Activated CD4-positive, alpha-beta memory T cell treated with anti-CD3 and anti-CD28 coated beads, Interleukin-2, amount 10 ng/mL, durations not matched to agents 7 days and 5 days (primary cell): ENCODE results near the gene DNAH3. TPM values are rescaled to one million over a fixed set of nuclear protein-coding genes. Genes with fewer than 3 reads are reported as not detected.
"Not testable (repeated sequence)": the region's sequence is repeated elsewhere in the genome, so short reads cannot be mapped to it uniquely, and the experiment has no call there.

ENCODE experiments used
- CTCF ChIA-PET: fragments of 350-600 bp; sonication (Branson Sonifier 250); formaldehyde crosslinking; loops from one replicate; lab custom pipeline; 2021; ENCODE audit warnings: antibody characterized with exemption, inconsistent platforms; lab: Charles Lee
- POLR2A ChIA-PET: fragments of 350-600 bp; sonication (Branson Sonifier 250); formaldehyde crosslinking; loops from one replicate; lab custom pipeline; 2021; ENCODE audit warnings: antibody characterized with exemption; lab: Charles Lee
- DNase-seq: peaks from one replicate; pipeline ENCODE4 v3.0.0-alpha.2; 2020
- H3K27ac Mint-ChIP-seq: one replicate; pipeline ENCODE4 v1.8.0; 2021; ENCODE audit warnings: mild to moderate bottlenecking, mixed read lengths
- H3K27me3 Mint-ChIP-seq: one replicate; pipeline ENCODE4 v1.8.0; 2021; ENCODE audit warnings: mixed read lengths
- H3K36me3 Mint-ChIP-seq: one replicate; pipeline ENCODE4 v1.8.0; 2021; ENCODE audit warnings: low read depth, mixed read lengths
- H3K4me1 Mint-ChIP-seq: one replicate; pipeline ENCODE4 v1.8.0; 2021; ENCODE audit warnings: mixed read lengths
- H3K4me3 Mint-ChIP-seq: one replicate; pipeline ENCODE4 v1.8.0; 2021; ENCODE audit warnings: mild to moderate bottlenecking, mixed read lengths
- H3K9me3 Mint-ChIP-seq: one replicate; pipeline ENCODE4 v1.8.0; 2021; ENCODE audit warnings: mixed read lengths
- total RNA-seq, 2 experiments: library from RNA; stranded (reverse); gene quantifications; one replicate each; pipeline ENCODE4 v1.2.3, GENCODE V29; 2021

DNAH3 gene
- total RNA-seq, 2 experiments from 2014 or later: 0.03 to 0.05 TPM

DNA sequence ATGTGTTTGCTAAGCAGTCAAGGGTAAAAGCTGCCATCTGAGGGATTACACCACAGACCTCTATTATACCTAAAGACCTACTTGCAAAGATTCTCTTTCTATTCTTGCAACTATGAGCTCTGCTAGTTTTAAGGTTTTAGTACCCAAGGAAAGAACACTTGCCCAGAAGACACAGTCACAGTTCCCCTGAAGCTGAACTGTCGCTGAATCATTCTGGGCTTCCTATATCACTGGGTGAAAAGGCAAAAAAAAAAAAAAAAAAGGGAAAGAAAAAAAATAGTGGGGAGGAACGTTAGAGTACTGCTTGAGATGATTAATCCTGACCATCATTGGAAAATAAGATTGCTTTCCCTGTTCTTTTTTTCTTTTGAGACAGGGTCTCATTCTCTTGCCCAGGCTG is 212.2 kb downstream of the DNAH3 start:
- H3K27ac Mint-ChIP-seq: peak overlapping the region; percentile 72
- POLR2A ChIA-PET: interaction anchor here (0.6 to 1.5 kb wide), 6 partner anchors 14 to 64 kb away, joined by 3 to 11 read pairs (median 5); partner anchors contain the start of gene DCUN1D3

DNA sequence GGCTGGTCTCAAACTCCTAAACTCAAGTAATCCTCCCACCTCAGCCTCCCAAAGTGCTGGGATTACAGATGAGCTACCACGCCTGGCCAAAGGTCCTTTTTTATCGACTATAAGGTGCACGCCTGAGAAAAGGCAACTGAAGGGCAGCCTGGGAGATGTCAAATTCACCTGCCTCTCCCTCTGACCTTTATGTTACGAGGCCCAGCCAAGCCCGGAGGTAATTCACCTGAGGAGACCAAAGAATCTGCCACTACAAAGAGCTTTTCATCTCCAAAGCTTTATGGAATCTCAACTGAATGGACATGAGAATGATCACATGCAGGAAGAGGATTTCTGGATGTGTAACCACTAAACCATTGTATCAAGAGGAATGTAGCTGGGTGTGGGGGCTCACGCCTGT is 212.9 kb downstream of the DNAH3 start:
- H3K4me3 Mint-ChIP-seq: no peak overlapping the region
- H3K27me3 Mint-ChIP-seq: no peaks in the 10 kb centered on the region
- ChIA-PET CTCF (interaction anchor here (0.9 to 1.6 kb wide), 3 partner anchors 27 to 63 kb away, joined by 3 to 8 read pairs (median 7); partner anchors contain the start of gene DCUN1D3), POLR2A (interaction anchor here (0.6 to 1.5 kb wide), 6 partner anchors 15 to 38 kb away, joined by 3 to 11 read pairs (median 4); partner anchors contain the start of gene DCUN1D3)
- H3K27ac Mint-ChIP-seq: peak overlapping the region; percentile 72
- no peaks in the 10 kb centered on the region for H3K9me3 Mint-ChIP-seq
- H3K4me1 Mint-ChIP-seq: peaks cover 42% of the 10 kb centered on the region
- no peak for DNase-seq
- H3K36me3 Mint-ChIP-seq: no peaks in the 10 kb centered on the region

More for the DNA sequence above, 212.2 kb downstream of the DNAH3 start:
- Mint-ChIP-seq H3K9me3 (no peaks in the 10 kb centered on the region), H3K4me3 (no peak overlapping the region), H3K27me3 (no peaks in the 10 kb centered on the region), H3K36me3 (no peaks in the 10 kb centered on the region), H3K4me1 (peaks cover 49% of the 10 kb centered on the region)
- CTCF ChIA-PET: interaction anchor here (0.7 to 1.6 kb wide), 4 partner anchors 28 to 84 kb away, joined by 3 to 8 read pairs (median 5); partner anchors contain the start of gene DCUN1D3
- no peak for DNase-seq

DNA sequence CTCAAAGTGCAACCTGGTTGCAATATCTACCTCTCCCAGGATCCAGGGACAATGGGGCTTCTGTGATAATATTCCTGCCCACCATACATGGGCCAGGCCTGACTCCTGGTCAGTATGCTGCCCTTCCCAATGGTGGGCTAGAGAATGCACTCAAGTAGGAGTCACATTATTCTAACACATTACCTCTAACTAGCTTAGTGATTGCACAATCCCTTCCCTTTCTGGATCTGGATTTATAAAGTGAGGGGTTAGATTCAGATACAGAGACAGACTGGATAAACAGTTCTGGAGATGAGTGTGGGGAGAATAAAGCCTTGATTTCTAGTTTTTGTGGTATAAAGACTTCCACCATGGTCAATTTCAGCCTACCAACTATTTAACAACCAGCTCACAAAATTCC is 217.1 kb downstream of the DNAH3 start:
- H3K4me1 Mint-ChIP-seq: peaks cover 11% of the 10 kb centered on the region
- peaks cover 3% of the 10 kb centered on the region for H3K36me3 Mint-ChIP-seq
- no peak overlapping the region for H3K27ac Mint-ChIP-seq
- POLR2A ChIA-PET: interaction anchor here (1.3 kb wide), 1 partner anchor 33 kb away, joined by 3 read pairs; the partner anchor contains the start of genes DCUN1D3 and LYRM1
- no peaks in the 10 kb centered on the region for H3K27me3 Mint-ChIP-seq
- CTCF ChIA-PET: no interaction called here
- H3K4me3 Mint-ChIP-seq: no peak overlapping the region
- no peaks in the 10 kb centered on the region for H3K9me3 Mint-ChIP-seq
- no peak for DNase-seq

- H3K27ac Mint-ChIP-seq: no peak overlapping the region
- DNase-seq: no peak
- CTCF ChIA-PET: interaction anchor here (1.2 kb wide), 1 partner anchor 9 kb away, joined by 3 read pairs; no protein-coding TSS in a partner anchor
- H3K9me3 Mint-ChIP-seq: no peaks in the 10 kb centered on the region
- no peak overlapping the region for H3K4me3 Mint-ChIP-seq
- no peaks in the 10 kb centered on the region for H3K27me3 Mint-ChIP-seq
- H3K36me3 Mint-ChIP-seq: peaks cover 12% of the 10 kb centered on the region
- no peaks in the 10 kb centered on the region for H3K4me1 Mint-ChIP-seq
- POLR2A ChIA-PET: interaction anchor here (1.1 kb wide), 1 partner anchor 13 kb away, joined by 3 read pairs; no protein-coding TSS in a partner anchor
Observed at GRCh38 chr16:20931066-20931600, 219.5 kb downstream of the DNAH3 start.

DNA sequence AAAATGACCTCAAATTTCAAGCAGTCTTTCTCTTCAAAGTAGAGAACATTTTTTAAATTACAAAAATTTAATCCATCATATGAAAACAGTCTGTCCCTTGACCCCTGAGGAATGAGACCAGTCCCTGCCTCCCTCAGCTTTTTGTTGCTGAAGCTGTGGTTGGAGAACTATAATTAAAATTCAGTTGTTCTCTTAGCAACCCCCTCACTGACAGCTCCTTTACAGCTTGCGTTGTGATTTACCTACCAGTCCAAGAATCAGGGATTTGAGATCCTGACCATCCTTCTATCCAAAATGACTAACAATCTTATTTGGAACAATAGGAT is 220.3 kb downstream of the DNAH3 start:
- Mint-ChIP-seq H3K4me1 (no peaks in the 10 kb centered on the region), H3K27me3 (no peaks in the 10 kb centered on the region), H3K27ac (no peak overlapping the region), H3K9me3 (no peaks in the 10 kb centered on the region), H3K4me3 (no peak overlapping the region), H3K36me3 (peaks cover 20% of the 10 kb centered on the region)
- ChIA-PET CTCF (no interaction called here), POLR2A (interaction anchor here (1.1 kb wide), 1 partner anchor 12 kb away, joined by 3 read pairs; no protein-coding TSS in a partner anchor)
- no peak for DNase-seq

DNA sequence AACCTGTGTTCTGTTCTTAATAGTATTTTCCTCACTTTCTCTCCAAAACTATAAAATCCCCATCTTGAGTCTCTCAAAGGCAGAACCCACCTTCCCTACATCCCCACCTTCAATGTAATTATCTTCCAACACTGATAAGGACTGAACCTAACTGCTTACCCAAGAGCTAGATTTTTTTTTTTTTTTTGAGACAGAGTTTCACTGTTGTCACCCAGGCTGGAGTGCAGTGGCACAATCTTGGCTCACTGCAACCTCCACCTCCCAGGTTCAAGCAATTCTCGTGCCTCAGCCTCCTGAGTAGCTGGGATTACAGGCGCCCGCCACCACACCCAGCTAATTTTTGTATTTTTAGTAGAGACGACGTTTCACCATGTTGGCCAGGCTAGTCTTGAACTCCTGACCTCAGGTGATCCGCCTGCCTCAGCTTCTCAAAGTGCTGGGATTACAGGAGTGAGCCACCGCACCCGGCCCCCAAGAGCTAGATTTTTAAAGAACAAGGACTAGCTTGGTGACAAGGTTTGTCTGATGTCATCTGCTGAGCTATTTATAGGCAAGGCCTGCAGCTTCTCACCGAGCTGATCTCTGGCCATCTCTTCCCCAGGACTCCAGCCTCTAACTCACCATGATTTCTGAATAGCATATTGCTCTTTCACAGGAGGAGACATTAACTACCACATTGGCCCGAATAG is 220.8 kb downstream of the DNAH3 start:
- H3K27ac Mint-ChIP-seq, POLR2A ChIA-PET, H3K4me1 Mint-ChIP-seq, H3K9me3 Mint-ChIP-seq, CTCF ChIA-PET, H3K4me3 Mint-ChIP-seq, DNase-seq, H3K27me3 Mint-ChIP-seq: not testable (repeated sequence)
- H3K36me3 Mint-ChIP-seq: peaks cover 22% of the 10 kb centered on the region

GRCh38 chr16:20928774-20929411 is 221.8 kb downstream of the DNAH3 start:
- H3K36me3 Mint-ChIP-seq: peaks cover 30% of the 10 kb centered on the region
- H3K27me3 Mint-ChIP-seq: no peaks in the 10 kb centered on the region
- H3K27ac Mint-ChIP-seq: no peak overlapping the region
- ChIA-PET CTCF (no interaction called here), POLR2A (interaction anchor here (0.5 kb wide), 1 partner anchor 36 kb away, joined by 3 read pairs; no protein-coding TSS in a partner anchor)
- no peak overlapping the region for H3K4me3 Mint-ChIP-seq
- no peaks in the 10 kb centered on the region for H3K9me3 Mint-ChIP-seq
- DNase-seq: no peak
- H3K4me1 Mint-ChIP-seq: no peaks in the 10 kb centered on the region

- CTCF ChIA-PET: no interaction called here
- H3K4me1 Mint-ChIP-seq: peaks cover 1% of the 10 kb centered on the region
- no peaks in the 10 kb centered on the region for H3K9me3 Mint-ChIP-seq
- H3K4me3 Mint-ChIP-seq: no peak overlapping the region
- H3K27ac Mint-ChIP-seq: no peak overlapping the region
- no peaks in the 10 kb centered on the region for H3K27me3 Mint-ChIP-seq
- POLR2A ChIA-PET: no interaction called here
- no peak for DNase-seq
- H3K36me3 Mint-ChIP-seq: peaks cover 41% of the 10 kb centered on the region
Observed at GRCh38 chr16:20925751-20926150, 224.9 kb downstream of the DNAH3 start.

DNA sequence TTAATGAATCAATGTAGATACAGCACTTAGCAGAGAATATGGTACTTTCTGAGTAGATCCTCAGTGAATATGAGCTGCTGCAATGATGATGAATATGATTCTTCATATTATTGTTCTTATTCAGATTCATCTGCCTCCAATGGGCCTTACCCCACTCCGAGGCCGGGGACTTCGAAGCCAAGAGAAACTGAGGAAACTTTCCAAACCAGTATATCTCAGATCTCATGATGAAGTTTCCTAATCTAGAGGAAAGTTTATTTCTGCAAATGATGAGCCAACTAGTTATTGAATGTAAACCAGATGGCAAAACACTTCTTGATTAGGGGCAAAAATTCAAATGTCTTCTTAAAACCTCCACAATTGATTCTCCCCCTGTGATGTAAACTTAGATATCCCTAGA is 226.8 kb downstream of the DNAH3 start:
- CTCF ChIA-PET: no interaction called here
- POLR2A ChIA-PET: no interaction called here

GRCh38 chr16:20920799-20921198 is 229.8 kb downstream of the DNAH3 start:
- ChIA-PET CTCF (interaction anchor here (0.7 kb wide), 1 partner anchor 10 kb away, joined by 3 read pairs; no protein-coding TSS in a partner anchor), POLR2A (interaction anchor here (0.6 to 2.4 kb wide), 3 partner anchors 18 to 115 kb away, joined by 3 to 10 read pairs (median 4); partner anchors contain the start of genes ERI2 and REXO5)
- DNase-seq: no peak
- Mint-ChIP-seq H3K27me3 (no peaks in the 10 kb centered on the region), H3K36me3 (peaks cover 65% of the 10 kb centered on the region), H3K9me3 (peaks cover 2% of the 10 kb centered on the region), H3K4me3 (no peak overlapping the region), H3K27ac (no peak overlapping the region), H3K4me1 (peaks cover 28% of the 10 kb centered on the region)

More for the DNA sequence above, 226.8 kb downstream of the DNAH3 start:
- H3K4me3 Mint-ChIP-seq: no peak overlapping the region
- no peak overlapping the region for H3K27ac Mint-ChIP-seq
- H3K4me1 Mint-ChIP-seq: peaks cover 9% of the 10 kb centered on the region
- DNase-seq: no peak
- H3K36me3 Mint-ChIP-seq: peaks cover 53% of the 10 kb centered on the region
- H3K27me3 Mint-ChIP-seq: no peaks in the 10 kb centered on the region
- no peaks in the 10 kb centered on the region for H3K9me3 Mint-ChIP-seq

DNA sequence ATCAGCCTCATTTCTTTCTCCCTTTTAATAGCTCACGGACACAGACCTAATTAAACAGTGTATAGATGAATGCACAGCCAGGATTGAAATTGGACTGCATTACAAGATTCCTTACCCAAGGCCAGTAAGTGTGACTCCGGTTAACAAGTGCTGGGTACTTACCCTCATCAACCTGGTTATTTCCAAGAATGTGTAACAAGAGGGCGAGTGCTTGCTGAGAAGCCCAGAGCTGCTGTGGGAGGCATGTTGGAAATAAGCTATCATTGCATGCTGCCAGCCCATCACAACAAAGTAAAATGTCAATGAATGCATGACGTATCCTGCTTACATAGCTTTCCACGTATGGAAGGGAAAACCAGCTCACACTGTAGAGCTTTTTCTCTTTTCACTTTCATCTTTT is 230.6 kb downstream of the DNAH3 start:
- CTCF ChIA-PET: interaction anchor here (0.7 to 2.1 kb wide), 2 partner anchors 9 to 46 kb away, joined by 3 to 6 read pairs; no protein-coding TSS in a partner anchor
- peaks cover 32% of the 10 kb centered on the region for H3K4me1 Mint-ChIP-seq
- peaks cover 64% of the 10 kb centered on the region for H3K36me3 Mint-ChIP-seq
- H3K4me3 Mint-ChIP-seq: no peak overlapping the region
- POLR2A ChIA-PET: interaction anchor here (0.7 to 2.4 kb wide), 4 partner anchors 17 to 114 kb away, joined by 3 to 10 read pairs (median 3); partner anchors contain the start of genes ERI2 and REXO5
- H3K27ac Mint-ChIP-seq: no peak overlapping the region
- DNase-seq: no peak
- peaks cover 2% of the 10 kb centered on the region for H3K9me3 Mint-ChIP-seq
- H3K27me3 Mint-ChIP-seq: no peaks in the 10 kb centered on the region

GRCh38 chr16:20918486-20919239 is 232.0 kb downstream of the DNAH3 start:
- ChIA-PET POLR2A (interaction anchor here (1.4 kb wide), 1 partner anchor 12 kb away, joined by 3 read pairs; no protein-coding TSS in a partner anchor), CTCF (interaction anchor here (2.1 kb wide), 1 partner anchor 44 kb away, joined by 6 read pairs; no protein-coding TSS in a partner anchor)
- Mint-ChIP-seq H3K9me3 (peaks cover 2% of the 10 kb centered on the region), H3K36me3 (peaks cover 58% of the 10 kb centered on the region), H3K27ac (no peak overlapping the region), H3K27me3 (no peaks in the 10 kb centered on the region), H3K4me3 (no peak overlapping the region), H3K4me1 (peaks cover 37% of the 10 kb centered on the region)
- DNase-seq: no peak
